ENCODE results near the gene STATH.

- no peak for TF ChIP-seq POLR2A (IDR thresholded peaks at IDR 0.05)
- TF ChIP-seq CTCF (IDR thresholded peaks at IDR 0.05): no peak
These were observed 30.1 kb upstream of the STATH start, which contains the start of gene CSN2 for GRCh38 chr4:69965628-69966027.
